Umbilical cord (tissue), 2 donors: ENCODE measurements around the gene TMC1. TPM values are rescaled to one million over a fixed set of nuclear protein-coding genes. Genes with fewer than 3 reads are reported as not detected.

Experiments used
- DNase-seq: peaks from one replicate; pipeline ENCODE4 v3.0.0-alpha.2; 2015; ENCODE audit warnings: low spot score
- total RNA-seq: library from RNA; depleted of rRNA; stranded (reverse); fragments of >200 nt; gene quantifications from one replicate; pipeline ENCODE4 v1.2.3, GENCODE V29; 2014; ENCODE audit warnings: low replicate concordance; ENCODE audit not compliant: insufficient read depth

The TMC1 gene
- total RNA-seq, 1 donor from 2014 or later: 0.96 TPM

DNA sequence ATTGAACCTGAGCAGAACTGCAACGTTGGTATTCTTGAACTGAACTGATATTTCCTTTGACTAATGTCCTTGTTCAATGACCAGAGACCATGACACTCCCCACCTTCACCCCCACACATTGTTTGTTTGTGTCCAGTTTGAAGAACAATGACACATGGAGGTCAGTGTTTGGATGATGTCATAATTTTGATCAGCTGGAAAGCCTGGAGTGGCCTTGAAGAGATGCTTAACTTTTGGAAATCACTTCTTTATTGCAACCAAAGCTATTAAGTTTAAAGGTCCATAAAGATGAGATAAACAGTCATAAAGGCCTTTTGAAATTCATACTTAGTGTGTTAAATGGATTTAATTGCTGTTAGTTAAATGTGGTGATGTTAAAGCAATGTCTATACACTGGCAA is 92.7 kb downstream of the TMC1 start:
- DNase-seq: no peak

DNA sequence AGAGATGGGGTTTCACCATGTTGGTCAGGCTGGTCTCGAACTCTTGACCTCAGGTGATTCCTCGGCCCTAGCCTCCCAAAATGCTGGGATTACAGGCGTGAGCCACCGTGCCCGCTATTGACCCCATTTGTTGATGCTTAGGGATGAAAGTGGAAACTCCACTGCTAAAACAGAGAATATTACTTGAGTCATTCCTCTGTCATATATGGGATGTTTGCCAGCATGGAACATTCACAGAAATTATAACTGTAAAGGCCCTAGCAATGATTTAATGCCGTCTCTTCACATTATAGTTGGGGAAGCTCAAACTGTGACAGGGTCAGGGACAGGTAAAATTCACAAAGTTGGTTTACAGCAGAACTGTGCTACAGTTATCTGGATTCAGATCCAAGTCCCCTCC is 94.5 kb downstream of the TMC1 start:
- no peak for DNase-seq

DNA sequence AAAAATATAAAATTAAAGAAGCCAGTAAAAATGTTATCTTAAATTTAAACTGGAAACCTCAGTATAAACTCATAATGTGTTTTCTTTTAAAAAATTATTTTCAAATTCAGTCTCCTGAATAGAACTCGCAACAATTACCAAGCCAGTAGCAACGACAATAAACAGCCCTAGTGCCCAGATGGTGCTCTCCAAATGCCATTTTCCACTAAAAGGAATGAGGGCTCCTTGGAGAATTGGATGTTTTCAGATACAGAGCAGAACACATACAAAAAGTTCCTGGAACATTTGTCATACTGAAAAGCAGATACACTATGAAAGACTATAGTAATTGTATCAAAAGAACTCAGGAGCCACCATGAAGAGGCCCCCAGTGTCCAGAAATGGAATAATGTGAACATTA is 97.4 kb downstream of the TMC1 start:
- DNase-seq: no peak

DNA sequence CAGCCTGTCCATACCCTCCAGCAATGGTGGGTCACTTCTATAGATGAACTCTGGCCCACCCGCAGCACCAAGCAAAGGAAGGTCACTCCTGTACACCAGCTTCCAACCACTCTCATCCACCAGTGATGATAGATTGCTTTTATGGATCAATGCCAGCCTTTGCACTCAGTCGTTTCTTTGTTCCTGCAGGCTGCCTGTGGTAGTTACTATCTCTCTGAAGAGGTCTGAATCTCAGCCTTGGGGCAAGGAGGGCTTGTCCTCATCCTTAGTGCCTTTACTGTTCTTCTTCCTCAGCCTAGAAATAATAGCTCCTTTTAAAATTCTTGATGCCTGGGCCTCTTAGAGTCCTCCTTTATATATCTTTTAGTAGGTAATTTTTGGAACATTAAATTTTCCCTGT is 100.8 kb downstream of the TMC1 start:
- no peak for DNase-seq

DNA sequence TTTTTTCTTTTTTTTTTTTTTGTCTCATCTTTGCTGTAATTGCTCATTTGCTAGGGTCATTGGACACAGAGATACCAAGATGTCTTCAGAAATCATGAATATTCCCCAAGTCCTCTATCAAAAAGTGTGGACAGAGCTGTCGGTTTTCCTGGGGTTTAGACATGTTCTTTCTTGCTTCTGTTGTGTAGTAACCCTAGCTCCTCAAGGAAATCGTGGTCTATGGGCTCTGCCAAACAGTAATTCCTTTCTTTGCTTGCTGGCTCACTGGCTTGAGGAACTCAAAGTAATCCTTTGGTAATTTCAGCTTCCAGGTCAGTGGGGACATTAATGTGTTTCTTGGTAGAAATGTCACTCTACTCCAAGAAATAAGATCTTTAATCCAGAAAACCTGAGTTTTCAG is 101.7 kb downstream of the TMC1 start:
- DNase-seq: no peak

DNA sequence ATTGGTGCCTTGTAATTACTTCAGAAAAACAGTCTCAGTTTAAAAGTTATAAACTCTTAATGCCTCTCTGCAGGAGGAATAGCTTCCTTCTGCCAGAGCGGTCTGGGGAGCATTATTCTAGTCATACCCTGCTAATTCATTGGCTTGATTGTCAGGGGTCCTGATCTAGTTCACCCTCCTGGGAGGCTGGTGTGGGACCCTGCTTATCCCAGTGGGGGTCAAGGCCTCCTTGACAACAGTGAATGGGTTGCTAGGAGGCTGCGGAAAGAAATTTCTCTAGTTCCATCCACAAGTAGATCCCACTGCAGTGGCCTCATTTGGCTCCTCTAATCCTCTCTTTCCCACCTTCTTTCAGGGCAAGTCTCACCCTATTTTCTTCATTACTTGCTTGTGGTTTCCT is 105.7 kb downstream of the TMC1 start:
- DNase-seq: no peak

DNA sequence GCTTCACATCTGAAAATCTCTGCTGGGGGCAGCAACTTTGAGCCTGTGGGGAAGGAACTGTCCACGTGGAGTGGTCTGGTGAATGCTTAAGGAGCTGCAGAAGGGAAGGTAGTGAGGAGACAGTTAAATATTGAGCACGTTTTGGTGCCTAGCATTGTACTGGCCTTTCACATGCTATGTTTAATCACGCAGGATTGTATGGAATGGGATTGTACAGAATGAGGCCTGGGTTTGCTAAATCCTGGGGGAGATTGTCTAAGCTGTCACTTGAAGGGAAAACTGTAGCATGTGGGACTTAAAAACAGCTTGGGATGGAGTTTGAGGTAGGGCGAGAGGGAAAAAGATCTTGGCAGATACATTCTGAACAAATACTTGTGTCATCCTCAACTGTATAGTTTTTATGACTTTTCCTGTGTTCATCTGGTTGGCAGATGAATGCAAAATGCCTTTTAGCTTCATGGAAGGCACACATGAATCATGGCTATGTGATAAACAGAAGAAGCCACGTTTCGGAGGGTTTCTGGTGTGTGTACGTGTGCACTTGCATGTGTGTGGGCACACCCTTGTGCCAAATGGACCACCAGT is 106.6 kb downstream of the TMC1 start:
- DNase-seq: peak; percentile 59

DNA sequence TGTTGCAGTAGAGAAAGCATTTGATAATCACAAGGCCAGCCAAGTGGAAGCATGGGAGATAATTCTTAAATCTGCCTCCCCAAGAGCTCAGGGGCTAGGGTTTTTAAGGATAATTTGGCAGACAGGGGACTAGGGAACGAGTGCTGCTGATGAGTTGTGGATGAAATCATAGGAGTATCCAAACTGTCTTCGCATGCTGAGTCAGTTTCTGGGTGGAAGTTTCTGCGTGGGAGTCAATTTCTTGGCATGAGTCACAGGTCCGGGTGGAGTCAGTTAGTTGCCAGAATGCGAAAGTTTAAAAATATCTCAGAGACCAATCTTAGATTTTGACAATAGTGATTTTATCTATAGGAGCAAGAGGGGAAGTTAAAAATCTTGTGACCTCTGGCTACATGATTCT is 112.6 kb downstream of the TMC1 start:
- DNase-seq: no peak

DNA sequence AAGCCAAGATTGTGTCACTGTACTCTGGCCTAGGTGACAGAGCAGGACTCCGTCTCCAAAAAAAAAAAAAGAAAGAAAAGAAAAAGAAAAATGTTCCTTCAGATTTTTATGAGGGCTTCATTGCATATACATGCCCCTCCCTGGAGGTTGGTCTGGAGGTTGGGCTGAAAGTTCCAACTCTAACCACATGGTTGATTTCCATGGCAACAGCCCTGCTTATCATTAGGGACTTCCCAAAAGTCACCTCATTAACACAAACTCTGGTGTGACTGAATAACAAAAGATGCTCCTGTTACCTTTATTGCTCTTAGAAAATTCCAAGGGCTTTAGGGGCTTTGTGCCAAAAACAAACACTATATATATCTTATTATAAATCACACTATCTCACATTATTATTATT is 113.8 kb downstream of the TMC1 start:
- DNase-seq: no peak

DNA sequence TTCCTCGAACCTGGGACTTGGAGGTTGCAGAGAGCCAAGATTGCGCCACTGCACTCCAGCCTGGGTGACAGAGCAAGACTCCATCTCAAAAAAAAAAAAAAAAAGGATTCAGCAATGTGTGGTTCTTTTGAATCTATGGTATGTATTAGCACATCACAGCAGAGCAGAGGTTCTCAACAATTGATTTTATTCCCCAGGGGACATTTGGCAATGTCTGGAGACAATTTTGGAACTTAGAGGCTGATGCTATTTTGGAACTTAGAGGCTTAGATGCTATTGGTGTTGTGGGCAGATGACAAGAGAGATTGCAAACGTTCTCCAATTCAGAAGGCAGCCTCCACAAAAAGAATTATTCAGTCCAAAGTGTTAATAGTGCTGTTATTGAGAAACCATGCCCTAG is 115.2 kb downstream of the TMC1 start:
- DNase-seq: no peak

DNA sequence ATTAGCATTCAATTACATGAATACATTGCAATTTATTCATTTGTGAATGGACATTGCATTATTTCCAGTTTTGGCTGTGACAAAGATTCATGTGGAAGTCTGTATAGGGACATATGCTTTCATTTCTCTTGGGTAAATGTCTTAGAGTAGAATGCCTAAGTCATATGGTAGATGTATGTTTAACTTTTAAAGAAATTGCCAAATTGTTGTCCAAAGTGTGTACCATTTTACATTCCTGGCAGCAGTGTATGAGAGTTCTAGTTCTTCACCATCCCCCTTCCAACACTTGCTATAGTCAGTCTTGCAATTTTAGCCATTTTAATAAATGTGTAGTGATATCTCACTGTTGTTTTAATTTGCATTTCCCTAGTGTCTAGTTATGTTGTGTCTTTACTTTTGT is 122.2 kb downstream of the TMC1 start:
- no peak for DNase-seq

DNA sequence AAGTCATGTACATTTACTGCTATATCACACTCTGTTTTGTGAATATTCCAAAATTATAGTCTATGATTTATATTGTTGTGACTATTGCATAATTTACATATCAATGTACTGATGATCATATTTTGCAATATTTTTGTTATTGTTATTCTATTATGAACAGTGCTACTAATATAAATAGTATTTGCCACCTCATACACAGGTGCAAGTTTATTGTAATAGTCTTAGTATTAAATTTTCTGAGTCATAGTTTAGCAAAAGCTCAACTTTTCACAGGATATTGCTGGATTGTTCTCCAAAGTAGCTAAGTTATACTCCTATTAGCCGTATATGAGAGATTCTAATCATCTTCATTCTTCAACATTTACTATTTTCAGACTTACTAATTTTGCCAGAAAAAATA is 124.7 kb downstream of the TMC1 start:
- no peak for DNase-seq

DNA sequence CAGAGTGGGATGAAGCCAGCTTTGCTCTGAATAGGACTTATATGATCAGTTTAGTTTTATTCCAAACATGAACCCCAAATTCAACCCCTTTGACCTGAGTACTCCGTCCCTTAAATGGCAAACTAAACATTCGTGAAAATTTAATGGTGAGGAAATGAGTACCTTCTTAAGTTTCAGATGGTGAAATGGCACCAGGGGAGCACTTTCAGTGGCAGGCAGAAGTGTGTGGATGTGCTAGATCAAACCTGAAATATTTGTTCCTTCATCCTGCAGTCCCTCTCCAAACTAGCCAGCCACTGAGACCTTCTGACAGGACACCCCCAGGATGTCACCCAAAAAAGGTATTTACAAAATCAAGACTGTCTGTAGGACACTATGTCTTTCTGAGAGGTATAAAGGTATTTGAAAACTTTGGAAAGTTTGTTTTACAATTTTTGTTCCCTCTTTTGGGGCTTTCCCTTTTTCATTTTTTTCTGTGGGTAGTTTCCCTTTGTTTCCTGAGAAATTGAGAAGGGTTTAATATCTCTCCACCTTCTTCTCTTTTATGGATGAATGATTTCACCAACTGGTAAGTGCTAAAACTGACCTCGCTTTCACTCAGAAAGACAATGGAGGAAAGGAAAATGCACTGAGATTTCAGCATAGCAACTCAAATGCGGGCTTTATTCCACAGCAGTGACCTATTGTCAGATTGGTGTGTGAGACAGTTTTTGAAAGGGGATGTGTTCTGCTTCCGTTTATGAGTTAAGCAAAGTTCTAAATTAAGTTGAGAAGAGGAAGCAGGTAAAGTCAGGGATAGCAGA is 127.1 kb downstream of the TMC1 start:
- DNase-seq: no peak

DNA sequence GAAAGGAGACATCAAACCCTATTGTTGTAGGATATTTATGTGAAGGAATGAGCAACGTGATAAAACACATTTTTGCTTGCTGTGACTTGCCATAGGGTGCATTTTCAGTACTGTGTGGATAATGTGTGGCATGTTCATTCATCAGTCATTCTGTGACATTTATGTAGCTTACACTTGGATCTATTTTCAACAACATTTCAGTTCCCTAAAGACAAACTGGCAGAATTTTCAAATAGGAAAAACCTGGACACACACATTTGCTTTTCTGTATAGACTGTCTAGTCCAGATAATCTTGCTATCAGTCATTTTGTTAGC is 127.7 kb downstream of the TMC1 start:
- peak; percentile 52 for DNase-seq

DNA sequence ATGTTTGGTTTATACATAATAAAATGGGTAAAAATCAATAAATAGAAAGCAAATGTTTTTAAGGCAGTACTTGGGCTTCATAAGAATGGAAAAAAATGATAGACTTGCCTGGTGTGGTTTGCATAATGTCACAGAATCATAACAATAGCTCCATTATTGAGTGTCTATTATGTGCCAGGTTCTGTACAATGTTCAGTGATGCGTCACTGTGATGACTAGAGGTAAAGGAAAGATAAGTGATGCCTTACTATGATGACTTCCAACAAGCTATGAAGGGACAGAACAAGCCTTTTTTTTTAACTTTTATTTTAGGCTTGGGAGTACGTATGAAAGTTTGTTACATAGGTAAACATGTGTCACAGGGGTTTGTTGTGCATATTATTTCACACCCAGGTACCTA is 128.8 kb downstream of the TMC1 start:
- DNase-seq: no peak

DNA sequence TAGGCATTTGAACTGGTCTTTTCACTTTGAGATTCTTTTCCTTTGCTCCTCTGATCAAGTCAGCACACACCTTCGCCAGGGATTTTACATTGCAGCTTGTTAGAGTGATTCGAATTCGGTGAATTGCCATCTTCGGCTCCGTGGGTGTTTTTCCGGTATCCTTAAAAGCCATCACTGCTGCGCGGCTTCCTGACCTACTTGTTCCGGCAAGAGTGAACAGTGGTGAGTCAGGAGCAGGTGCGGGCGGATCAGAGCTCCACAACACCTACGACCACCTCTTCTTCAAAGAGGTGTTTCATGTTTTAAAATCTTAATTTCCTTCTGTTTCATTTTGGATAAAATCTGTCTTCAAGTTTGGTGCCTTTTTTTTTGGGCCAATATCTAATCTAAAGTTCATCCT is 134.6 kb downstream of the TMC1 start:
- no peak for DNase-seq

DNA sequence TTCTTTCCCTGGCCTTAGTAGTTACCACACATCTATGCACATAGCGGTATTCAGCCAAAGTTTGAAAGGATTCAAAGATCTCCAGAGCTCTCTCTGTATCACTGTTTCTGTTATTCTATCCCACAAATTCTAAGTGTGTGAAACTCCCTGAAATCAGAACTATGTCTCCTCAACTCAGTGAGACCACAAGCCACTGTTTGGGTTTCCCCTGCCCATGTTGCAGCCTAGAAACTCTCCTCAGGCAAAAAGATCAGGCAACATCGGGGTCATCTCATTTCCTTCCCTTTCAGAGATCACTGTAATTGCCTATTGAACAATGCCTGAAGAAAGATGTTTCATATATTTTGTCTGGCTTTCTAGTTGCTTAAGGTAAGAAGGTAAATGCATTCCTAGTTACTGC is 135.6 kb downstream of the TMC1 start:
- DNase-seq: no peak

DNA sequence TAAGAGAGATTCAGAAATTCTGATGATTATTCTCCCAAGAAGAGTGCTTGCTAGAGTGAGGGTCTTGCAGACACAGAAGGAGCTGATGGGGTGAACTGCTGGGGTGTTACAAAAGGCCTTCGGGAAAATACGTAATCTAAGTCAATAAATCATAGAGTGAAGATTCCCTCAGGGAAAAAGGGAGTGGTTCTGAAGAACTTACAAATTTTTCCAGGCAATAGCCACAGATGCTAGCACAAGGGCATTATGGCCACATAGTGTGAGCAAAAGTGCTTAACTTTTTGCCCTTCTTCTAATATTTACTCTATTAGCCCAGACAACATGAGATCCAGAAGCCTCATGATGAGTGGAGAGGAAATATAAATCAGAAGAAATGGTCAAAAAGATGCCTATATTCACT is 137.3 kb downstream of the TMC1 start:
- no peak for DNase-seq

DNA sequence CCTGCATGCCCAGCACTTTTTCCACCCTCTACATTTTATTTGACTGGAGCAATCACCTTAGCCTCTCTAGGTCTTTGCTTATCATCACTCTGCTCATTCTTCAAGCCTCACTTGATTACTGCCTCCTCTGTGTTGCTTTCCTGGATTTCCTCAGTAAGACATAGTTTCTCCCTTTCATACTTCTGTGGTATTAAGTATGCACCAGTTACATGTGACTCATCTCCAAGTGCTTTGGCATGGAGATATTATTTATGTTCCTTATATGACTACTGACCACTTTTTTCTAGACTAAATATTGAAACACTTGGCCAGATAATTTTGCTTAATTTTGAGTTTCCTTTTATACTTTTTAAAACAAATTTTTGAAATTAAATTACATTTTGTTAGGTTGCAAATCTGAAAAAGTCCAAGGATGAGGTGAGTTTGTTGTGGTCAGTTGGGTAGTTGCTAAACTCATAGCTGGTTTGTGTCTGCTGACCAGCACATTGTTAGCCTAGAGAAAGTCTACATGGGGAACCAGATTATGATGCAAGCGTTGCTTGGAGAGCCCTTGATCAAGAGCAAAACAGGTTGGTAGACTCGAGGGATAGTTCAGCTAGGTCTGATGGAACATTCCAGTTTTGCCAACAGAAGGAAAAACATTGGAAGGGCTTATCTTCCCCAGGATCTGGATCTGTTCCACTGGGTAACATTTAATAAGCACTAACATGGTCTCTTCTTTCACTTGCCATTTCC is 140.2 kb downstream of the TMC1 start:
- DNase-seq: peak; percentile 61

DNA sequence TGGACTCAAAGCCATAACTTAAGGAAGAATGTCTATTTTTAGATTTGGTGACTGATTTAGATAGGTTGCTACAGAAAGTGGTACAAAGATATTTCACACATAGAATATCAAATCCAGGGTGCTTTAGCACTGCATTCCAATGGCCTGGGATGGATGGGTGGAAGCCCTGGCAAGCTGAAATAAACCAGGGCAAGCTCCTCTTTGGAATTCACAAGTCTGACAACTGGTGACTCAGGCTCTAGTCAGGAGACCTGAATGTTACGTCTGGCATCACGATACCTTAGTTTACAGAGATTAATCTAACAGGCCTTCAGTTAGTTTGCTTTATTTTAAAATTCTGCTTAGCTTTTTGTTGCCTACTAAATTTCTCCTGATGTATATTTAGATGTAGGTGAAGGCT is 144.0 kb downstream of the TMC1 start:
- no peak for DNase-seq

DNA sequence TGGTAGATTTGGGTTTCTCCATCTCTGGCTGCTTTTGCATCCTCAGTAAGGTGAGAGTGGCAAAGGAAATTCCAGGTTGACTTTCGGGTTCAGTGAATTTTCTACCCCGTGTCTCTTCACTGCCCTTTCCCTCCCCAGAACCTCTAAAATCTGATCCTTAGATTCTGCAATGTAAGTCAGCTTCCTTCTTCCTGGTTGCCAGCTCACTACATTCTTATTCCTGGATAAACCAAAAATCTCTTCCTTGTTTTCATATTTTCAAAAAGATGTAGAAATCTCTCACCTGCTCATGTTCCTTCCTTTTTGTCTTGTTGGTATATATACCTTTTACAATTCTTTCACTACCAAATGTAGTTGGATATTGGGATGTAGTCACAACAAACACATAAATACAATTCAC is 145.8 kb downstream of the TMC1 start:
- DNase-seq: no peak

DNA sequence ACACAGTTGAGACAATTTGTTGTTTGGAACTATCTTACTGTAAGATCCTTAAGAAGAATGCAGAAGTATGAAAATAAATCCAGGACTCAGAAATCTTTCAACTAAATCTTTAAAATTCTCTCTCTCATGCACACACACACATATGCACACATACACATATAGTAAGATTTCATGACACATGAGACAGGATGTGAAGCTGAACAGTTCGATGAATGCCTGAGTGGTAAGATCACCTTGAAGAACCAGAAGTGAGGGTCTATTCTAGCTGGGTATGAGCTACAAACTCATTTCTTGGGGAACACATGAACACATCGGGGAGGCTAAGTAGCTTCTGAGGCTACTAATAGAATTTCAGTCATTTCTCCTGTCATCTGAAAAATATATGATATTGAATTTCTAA is 153.6 kb downstream of the TMC1 start:
- DNase-seq: no peak

DNA sequence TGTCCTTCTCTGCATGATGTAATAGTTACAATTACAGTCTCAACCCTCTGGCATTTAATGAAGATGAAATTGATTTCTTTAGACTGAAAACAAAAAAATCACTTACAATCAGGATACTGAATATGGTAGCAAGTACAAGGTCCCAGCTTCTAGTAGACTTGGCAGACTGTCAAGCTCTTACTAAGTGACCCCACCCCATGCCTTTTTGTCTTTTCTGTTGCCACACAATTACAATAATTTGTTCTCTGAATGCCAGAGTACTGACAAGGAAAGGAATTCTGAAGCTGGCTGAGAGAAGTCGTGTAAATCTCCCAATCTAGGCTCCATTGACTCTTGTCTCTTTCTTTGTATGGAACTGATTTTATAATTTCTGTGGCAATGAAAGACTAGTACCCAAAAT is 154.2 kb downstream of the TMC1 start:
- no peak for DNase-seq
